Colonic mucosa (tissue), 4 donors: ENCODE data around the gene TRAPPC1. TPM values are rescaled to one million over a fixed set of nuclear protein-coding genes. Genes with fewer than 3 reads are reported as not detected.

ENCODE experiments used
- DNase-seq: peaks from one replicate; pipeline ENCODE4 v3.0.0-alpha.2; 2020
- H3K27ac ChIP-seq: fragments of 200-600 bp; one replicate; pipeline ENCODE4 v1.8.0; 2021
- H3K27me3 ChIP-seq: fragments of 200-600 bp; one replicate; pipeline ENCODE4 v1.8.0; 2021
- H3K36me3 ChIP-seq: fragments of 200-600 bp; one replicate; pipeline ENCODE4 v1.8.0; 2021
- H3K4me1 ChIP-seq: fragments of 200-600 bp; one replicate; pipeline ENCODE4 v1.8.0; 2021; ENCODE audit warnings: mild to moderate bottlenecking
- H3K4me3 ChIP-seq: fragments of 200-600 bp; one replicate; pipeline ENCODE4 v1.8.0; 2021
- H3K9ac ChIP-seq, 2 donors: one replicate each; pipeline ENCODE4 v1.7.0; 2013; ENCODE audit warnings: control low read depth in 2 of 2, low read depth in 2 of 2, low read length in 2 of 2
- H3K9me3 ChIP-seq: fragments of 200-600 bp; one replicate; pipeline ENCODE4 v1.8.0; 2021
- intact Hi-C: fragments of 100-400 bp; cut with DNase I; formaldehyde crosslinking; loops from one replicate; pipeline ENCODE4 v1.14.1; 2022
- total RNA-seq, 2 donors: library from RNA; stranded (reverse); fragmentation: NEBNext Ultra II Directional in 1 of 2; extraction: Animal tissue kit (Norgen Biotek cat#: 25700) in 1 of 2; gene quantifications; one replicate each; pipeline ENCODE4 v1.2.1, GENCODE V29; 2021
- TF ChIP-seq, protein P1 (sequence below): fragments of 200-600 bp; IDR thresholded peaks from one replicate; pipeline ENCODE4 v1.8.0; 2022; ENCODE audit warnings: antibody characterized with exemption, mild to moderate bottlenecking
- donor health status: healthy.
- donor health status: DM: no; HTN: no; CAD: no.
- donor health status: DM: no; HTN: no; CAD: no.

Gene TRAPPC1
- total RNA-seq, 2 donors from 2014 or later = 116 to 129 TPM

DNA sequence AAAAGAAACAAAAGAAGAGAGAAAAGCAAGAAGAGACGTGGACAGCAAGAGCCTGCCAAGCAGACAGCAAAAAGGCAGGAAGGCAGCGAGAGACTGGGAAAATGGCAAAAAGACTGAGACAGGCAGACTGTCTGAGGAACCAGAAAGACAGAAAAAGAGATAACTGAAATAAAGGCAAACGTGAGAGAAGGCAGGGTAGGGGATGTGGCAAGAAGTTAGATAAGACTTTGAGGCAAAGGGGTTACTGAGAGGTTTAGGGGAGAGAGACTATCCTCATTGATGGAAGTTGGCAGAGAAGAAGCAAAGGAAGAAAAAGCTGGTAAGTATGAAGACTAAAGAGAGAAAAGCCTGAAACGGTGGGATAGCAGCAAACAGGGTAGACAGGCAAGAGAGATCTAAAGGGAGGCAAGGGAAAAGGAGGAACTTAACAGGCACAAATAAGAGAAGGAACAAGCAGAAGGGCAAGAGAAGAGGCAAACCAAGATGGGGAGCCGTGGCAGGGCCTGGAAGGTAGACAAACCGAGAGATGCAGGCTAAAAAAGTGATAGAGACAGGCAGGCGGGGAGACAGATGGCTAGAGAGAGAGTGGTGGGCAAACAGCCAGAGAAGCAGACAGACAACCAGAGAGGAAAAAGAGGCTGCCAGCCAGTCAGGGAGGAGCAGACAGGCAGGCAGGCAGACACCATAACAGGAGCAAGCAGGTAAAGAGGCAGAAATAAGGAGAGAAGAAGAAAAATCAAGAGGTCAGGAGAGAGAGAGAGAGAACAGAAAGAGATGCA, 50.3 kb downstream of the TRAPPC1 start:
- Histone ChIP-seq H3K27me3 (no peaks in the 10 kb centered on the region), H3K9me3 (no peaks in the 10 kb centered on the region), H3K4me3 (no peak overlapping the region), H3K4me1 (peaks cover 4% of the 10 kb centered on the region), H3K27ac (no peak overlapping the region), H3K36me3 (no peaks in the 10 kb centered on the region), H3K9ac (peak overlapping the region in 1 of 2 donors; percentile 46)
- intact Hi-C loops = no loop called here
- TF ChIP-seq, protein P1, sequence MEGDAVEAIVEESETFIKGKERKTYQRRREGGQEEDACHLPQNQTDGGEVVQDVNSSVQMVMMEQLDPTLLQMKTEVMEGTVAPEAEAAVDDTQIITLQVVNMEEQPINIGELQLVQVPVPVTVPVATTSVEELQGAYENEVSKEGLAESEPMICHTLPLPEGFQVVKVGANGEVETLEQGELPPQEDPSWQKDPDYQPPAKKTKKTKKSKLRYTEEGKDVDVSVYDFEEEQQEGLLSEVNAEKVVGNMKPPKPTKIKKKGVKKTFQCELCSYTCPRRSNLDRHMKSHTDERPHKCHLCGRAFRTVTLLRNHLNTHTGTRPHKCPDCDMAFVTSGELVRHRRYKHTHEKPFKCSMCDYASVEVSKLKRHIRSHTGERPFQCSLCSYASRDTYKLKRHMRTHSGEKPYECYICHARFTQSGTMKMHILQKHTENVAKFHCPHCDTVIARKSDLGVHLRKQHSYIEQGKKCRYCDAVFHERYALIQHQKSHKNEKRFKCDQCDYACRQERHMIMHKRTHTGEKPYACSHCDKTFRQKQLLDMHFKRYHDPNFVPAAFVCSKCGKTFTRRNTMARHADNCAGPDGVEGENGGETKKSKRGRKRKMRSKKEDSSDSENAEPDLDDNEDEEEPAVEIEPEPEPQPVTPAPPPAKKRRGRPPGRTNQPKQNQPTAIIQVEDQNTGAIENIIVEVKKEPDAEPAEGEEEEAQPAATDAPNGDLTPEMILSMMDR = no peak
- no peak for DNase-seq

Other genes starting within 250 kb of the TRAPPC1 start
- gene TP53, start 244.5 kb downstream of the TRAPPC1 start, total RNA-seq = 10 to 100 TPM; 64.3 to 90.0 TPM
- 10 to 100 TPM in 1 of 2 donors, 1 to 10 TPM in 1; 6.0 to 22.6 TPM for gene WRAP53, start 243.5 kb downstream of the TRAPPC1 start, total RNA-seq
- gene EFNB3, start 226.7 kb downstream of the TRAPPC1 start, total RNA-seq = under 1 TPM; 0.42 to 0.82 TPM
- gene DNAH2, start 214.2 kb downstream of the TRAPPC1 start, total RNA-seq = under 1 TPM; 0.32 to 0.62 TPM
- gene KDM6B, start 97.7 kb downstream of the TRAPPC1 start, total RNA-seq = 10 to 100 TPM; 32.7 to 42.6 TPM
- gene TMEM88, start 76.9 kb downstream of the TRAPPC1 start, total RNA-seq = 1 to 10 TPM; 2.5 to 2.7 TPM
- 100 to 1,000 TPM in 1 of 2 donors, 10 to 100 TPM in 1; 59.5 to 133 TPM for gene NAA38, start 74.4 kb downstream of the TRAPPC1 start, total RNA-seq
- gene CYB5D1, start 73.9 kb downstream of the TRAPPC1 start, total RNA-seq = 10 to 100 TPM in 1 of 2 donors, 1 to 10 TPM in 1; 9.4 to 18.2 TPM
- 100 to 1,000 TPM in 1 of 2 donors, 10 to 100 TPM in 1; 56.3 to 108 TPM for gene CHD3, start 43.2 kb downstream of the TRAPPC1 start, total RNA-seq
- gene RNF227, start 15.7 kb downstream of the TRAPPC1 start, total RNA-seq = 1 to 10 TPM; 2.8 to 3.0 TPM
- gene KCNAB3, start 2.1 kb downstream of the TRAPPC1 start, total RNA-seq = 1 to 10 TPM; 1.1 to 2.6 TPM
- 10 to 100 TPM; 23.9 to 40.6 TPM for gene CNTROB, start 260 bp upstream of the TRAPPC1 start, total RNA-seq
- gene GUCY2D, start 70.7 kb upstream of the TRAPPC1 start, total RNA-seq = under 1 TPM; 0.21 to 0.37 TPM
- under 1 TPM; 0.52 to 0.56 TPM for gene ALOX15B, start 107.1 kb upstream of the TRAPPC1 start, total RNA-seq
- gene ALOX12B, start 155.8 kb upstream of the TRAPPC1 start, total RNA-seq = under 1 TPM; 0.48 to 0.69 TPM
- not detected for gene ALOXE3, start 186.6 kb upstream of the TRAPPC1 start, total RNA-seq
- gene HES7, start 192.2 kb upstream of the TRAPPC1 start, total RNA-seq = not detected
- 10 to 100 TPM; 19.7 to 43.6 TPM for gene PER1, start 220.5 kb upstream of the TRAPPC1 start, total RNA-seq
- 10 to 100 TPM; 34.0 to 38.8 TPM for gene VAMP2, start 231.0 kb upstream of the TRAPPC1 start, total RNA-seq
- 10 to 100 TPM; 13.2 to 17.0 TPM for gene TMEM107, start 244.4 kb upstream of the TRAPPC1 start, total RNA-seq